Activated T-cell treated with anti-CD3 and anti-CD28 coated beads for 4 hours (primary cell): Measurements from ENCODE around the gene EVX2.

Experiments used
- DNase-seq: peaks from one replicate; pipeline ENCODE4 v3.0.0-alpha.2; 2020

The EVX2 gene

DNA sequence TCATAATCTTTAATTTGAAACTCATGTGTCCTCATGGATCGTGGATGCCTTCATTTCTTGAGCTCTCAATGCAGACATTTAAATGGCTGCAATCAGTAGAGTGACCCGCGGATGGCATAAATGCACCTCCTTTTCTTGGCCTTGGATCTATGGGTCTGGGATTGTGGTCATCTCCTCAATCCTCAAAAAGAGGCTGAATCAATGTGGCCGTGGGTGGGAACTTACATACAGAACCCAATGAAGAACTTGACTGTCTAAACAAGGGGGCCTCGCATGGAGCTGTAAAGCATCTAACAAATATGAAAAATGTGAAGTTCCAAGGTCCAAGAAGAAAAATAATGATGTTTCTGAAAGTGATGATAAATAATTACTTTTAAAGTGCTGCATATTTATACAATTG, 11.7 kb upstream of the EVX2 start:
- no peak for DNase-seq

GRCh38 chr2:176094349-176094748, 10.6 kb upstream of the EVX2 start:
- DNase-seq: no peak

GRCh38 chr2:176093898-176094249, 10.1 kb upstream of the EVX2 start:
- no peak for DNase-seq

DNA sequence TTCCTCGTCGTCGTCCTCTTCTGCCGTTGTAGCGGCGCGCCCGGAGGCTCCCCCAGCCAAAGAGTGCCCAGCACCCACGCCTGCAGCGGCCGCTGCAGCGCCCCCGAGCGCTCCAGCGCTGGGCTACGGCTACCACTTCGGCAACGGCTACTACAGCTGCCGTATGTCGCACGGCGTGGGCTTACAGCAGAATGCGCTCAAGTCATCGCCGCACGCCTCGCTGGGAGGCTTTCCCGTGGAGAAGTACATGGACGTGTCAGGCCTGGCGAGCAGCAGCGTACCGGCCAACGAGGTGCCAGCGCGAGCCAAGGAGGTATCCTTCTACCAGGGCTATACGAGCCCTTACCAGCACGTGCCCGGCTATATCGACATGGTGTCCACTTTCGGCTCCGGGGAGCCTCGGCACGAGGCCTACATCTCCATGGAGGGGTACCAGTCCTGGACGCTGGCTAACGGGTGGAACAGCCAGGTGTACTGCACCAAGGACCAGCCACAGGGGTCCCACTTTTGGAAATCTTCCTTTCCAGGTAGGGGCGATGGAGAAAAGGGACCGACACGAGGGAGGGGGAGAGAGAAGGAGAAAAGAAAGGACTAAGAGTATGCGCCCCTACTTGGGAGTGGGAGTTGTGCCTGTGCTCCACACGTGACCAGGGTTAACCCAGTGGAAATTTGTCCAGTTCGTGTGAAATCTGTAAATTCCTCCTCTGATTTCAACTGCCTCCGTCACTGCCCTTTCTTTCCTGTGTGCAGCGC, 9.6 kb upstream of the EVX2 start:
- DNase-seq: no peak

DNA sequence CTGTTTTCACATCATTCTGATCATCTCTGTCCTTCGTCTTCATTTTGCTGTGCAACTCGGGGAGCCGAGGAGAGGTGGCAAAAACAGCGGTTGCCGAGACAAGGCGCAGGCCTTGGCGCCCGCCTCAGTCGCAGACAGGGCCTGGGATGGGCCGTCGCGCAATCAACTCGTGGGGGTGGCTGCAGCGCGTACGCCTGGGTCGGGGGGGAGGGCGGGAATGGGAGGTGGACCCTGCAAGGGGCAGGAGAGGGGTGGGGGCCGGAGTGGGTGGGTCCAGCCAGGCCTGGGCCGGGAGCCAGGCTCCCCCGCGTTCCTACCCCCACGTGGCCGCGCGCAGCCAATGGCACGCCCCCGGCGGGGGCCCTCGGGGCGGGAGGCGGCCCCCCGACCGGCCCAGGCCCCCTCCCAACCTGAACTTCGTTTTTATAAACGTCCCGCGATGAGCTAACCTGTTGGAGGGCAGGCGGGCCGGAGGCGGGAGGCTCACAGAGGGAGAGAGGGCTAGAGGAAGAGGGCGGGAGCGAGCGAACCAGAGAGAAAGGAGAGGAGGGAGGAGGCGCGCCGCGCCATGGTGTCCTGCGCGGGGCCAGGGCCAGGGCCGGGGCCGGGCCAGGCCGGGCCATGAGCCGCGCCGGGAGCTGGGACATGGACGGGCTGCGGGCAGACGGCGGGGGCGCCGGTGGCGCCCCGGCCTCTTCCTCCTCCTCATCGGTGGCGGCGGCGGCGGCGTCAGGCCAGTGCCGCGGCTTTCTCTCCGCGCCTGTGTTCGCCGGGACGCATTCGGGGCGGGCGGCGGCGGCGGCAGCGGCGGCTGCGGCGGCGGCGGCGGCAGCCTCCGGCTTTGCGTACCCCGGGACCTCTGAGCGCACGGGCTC, 8.7 kb upstream of the EVX2 start, which contains the start of gene HOXD13:
Gene HOXD13, plus strand, starts transcription at position 452 of the 875 bp plus-strand sequence. Its CDS starts 170 bp downstream, at position 622.
- DNase-seq: no peak

DNA sequence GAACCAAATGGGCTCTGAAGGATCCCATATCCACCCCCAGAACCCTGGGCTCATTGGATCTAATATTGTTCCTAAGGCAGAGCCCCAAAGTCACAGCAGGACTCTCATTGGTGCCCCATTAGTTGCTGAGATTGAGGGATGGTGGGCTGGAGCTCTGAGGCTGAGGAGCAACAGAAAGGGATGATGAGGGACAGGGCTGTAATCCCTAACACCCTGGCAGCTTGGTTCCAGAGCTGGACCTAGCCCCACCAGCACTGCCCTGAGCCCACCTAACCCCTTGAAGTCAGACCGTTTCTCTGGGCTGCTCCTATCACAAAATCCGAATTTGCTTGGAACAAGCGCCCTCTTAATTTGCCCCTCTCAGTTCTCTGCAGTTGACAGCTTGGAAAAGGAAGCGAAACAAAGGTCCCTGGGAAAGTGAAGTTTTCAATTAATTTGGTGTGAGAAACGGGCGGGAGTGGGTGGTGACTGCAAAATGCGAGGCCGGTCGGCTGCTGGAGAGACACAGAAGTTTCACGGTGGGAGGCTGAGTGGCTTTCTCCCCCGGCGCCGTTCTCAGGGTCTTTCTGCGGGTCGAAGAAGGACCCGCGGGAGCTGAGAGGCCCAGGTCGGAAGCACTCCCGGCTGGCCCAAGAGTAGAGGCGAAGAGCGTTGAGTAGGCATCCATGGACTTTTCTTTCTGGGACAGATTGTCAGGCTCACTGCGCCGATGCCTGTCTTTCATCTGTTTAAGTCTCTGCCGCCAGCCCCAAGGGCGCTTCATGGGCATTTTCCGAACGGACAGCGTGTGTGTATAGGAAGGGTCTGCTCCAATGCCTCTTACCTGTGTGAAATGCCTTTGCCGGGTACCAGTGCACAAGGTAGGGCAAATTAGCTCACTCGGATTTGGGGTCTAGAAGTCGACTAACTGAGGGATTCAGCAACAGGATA, 7.8 kb upstream of the EVX2 start:
- DNase-seq: no peak

DNA sequence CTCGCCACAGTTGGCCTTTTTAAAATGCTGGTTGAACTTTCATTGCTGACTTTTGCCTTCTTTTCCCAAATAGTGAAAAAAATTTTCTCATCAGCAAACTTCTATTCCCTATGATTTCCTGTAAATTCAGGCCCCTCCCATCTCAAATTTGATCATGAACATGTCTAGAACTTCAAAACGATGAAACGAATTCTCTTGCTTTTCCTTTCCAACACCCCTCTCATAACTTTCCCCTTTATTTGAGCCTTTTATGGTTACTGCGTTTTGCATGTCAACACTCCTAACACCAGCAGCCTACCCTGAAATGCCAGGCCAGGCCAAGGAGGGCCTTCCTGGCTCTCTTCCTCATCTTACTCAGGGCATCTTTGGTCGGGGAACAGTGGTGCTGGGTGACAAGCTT, 7.1 kb upstream of the EVX2 start:
- no peak for DNase-seq

DNA sequence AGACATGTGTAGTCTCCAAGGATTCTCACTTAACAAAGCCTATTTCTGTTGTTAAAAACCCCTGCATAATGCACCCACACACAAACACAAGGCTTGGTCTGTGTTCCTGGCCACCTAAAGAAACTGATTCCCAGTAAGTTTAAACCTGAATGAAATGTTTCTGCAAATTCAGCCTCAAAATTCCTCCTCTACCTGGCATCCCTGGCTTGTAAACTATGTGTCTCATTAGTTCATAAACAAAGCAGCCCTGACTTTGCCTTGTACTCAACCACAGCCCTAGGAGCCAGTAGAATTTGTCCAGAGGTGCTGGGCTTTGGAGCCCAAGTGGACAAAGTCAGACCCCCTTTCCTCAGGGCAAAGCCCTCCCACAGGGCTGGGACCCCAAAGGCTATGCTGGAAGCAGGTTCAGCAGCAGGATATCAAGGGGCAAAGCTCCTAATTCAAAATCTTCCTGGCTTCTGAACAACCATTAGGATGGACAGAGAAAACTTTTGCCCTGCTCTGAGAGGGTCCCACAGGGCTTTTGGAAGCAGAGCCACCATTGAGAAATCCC, 6.2 kb upstream of the EVX2 start:
- no peak for DNase-seq

GRCh38 chr2:176088937-176089842, 5.4 kb upstream of the EVX2 start:
- no peak for DNase-seq

DNA sequence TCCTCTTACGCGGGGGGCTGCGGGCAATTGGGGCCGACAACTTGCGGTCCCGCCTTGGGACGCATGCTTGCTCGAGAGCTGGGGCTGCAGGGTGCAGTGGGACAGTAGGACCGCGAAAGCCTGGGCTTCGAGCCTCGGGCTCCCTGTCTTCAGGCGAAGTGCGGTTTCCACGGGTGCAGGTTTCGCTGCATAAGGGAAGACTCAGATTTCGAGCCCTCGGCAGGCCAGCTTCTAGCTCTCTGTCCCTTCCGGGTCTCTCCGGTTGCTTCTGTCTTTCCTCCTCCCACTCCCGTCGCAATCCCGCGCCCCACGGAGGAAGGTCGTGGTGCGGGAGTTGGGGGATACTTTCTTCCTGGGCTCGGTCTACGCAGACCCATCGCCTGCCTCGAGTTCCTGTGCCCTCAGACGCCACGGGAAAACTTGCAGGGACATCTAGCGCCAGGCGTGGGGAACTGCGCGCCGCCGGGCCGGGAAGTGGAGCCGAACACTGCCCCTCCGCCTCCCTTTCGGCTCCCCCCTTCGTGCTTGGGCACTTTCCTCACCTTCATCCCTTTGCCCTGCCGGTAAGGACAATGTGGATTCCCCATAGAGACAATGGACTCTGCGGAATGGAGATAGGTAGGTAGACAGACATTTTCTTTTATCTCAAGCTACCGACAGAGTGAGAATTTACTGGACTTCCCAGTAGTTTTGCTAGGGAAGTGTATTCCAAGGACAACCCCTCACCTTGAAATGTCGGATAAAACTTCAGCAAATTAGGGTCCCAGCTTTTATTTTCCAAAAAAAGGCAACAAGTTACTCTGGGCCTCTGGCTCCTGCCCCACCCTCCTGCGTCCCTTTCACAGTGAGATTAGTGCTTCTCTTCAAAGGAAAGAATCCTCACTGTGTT, 4.5 kb upstream of the EVX2 start:
- no peak for DNase-seq

DNA sequence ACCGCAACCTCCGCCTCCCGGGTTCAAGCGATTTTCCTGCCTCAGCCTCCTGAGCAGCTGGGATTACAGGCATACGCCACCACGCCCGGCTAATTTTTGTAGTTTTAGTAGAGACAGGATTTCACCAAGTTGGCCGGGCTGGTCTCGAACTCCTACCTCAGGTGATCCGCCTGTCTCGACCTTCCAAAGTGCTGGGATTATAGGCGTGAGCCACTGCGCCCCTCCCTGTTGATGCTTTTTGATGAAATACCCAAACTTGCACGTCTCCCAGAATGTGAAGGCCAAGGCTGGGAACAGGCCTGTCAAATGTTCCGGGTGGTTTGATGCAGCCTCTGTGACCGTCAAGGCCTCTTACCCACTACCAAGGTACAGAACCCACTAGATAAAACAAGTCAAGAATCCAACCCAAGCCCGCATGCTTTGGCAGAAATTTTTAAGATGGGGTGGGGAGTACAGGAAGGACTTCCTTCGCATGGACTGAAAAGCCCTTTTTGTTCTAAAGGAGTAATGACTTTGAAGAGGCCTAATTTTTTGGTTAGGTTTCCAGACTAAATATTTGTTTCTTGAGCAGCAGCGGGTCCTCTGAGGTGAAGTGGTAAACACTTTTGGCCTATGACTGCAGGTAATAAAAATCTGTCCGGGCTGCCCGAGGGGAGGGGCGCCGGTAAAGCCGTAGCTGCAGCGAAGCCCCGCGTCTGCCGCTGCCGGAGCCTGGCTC, 3.7 kb upstream of the EVX2 start:
- no peak for DNase-seq

- DNase-seq: no peak
Observed at GRCh38 chr2:176085861-176086771, 2.4 kb upstream of the EVX2 start.

GRCh38 chr2:176085120-176085788, 1.5 kb upstream of the EVX2 start:
- no peak for DNase-seq

DNA sequence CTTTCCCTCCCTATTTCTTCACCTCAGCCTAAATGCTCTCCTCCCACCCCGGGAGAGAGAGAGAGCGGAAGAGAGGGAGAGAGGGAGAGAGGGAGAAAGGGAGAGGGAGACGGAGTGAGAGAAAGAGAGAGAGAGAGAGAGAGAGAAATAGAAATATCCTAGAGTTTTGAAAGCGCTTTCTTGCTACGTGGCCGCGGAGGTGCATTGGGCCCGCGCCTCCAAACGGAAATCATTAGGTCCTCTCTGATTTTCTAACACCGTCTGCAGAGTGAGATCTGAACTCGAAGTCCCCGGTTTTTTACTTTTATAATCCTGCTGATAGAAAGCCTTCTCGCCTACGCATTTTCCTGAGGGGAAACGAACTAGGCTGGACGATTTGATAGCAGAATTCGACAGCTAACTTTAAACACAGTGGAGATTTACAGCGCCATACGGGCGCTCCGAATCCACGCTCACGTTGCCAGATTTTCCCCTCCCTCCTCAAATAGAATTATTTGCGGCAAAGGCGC, 903 bp upstream of the EVX2 start:
- no peak for DNase-seq

GRCh38 chr2:176082824-176083751, 674 bp downstream of the EVX2 start:
- no peak for DNase-seq

DNA sequence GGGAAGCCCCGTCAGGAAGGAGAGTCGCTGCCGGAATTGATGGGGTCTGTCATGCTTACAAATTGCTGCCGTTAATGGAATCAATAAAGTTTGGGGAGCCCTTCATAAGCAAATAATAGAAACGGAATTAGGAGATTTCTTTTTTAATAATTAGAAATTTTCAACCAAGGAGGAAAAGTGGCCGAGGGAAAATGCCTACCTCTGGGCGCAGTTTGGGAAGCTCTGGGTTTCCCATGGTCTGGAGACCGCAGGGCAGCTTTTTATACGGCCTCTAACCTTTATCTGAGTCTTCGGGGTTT, 1.3 kb downstream of the EVX2 start:
- no peak for DNase-seq
